ENCODE results near the gene MIB1.
"Not testable (repeated sequence)": the region's sequence is repeated elsewhere in the genome, so short reads cannot be mapped to it uniquely, and the experiment has no call there.

MIB1 gene

GRCh38 chr18:21727702-21728101 is 12.9 kb upstream of the MIB1 start:
- CTCF ChIA-PET = no interaction called here
- POLR2A ChIA-PET = interaction anchor here (1.2 kb wide), 1 partner anchor 13 kb away, joined by 4 read pairs; the partner anchor contains the start of gene MIB1
- DNase-seq (ENCODE audit: low read depth, low spot score) = no peak
- no peak for TF ChIP-seq CTCF (IDR thresholded peaks at IDR 0.05; ENCODE audit: insufficient read depth, low read length, missing control alignments)
- no peak overlapping the region for H3K4me3 ChIP-seq (ENCODE audit: low read depth, low read length)

GRCh38 chr18:21733011-21733410 is 7.6 kb upstream of the MIB1 start:
- POLR2A ChIA-PET = no interaction called here
- H3K4me3 ChIP-seq (ENCODE audit: low read depth, low read length) = no peak overlapping the region
- DNase-seq (ENCODE audit: low read depth, low spot score) = no peak
- CTCF ChIA-PET = no interaction called here
- no peak for TF ChIP-seq CTCF (IDR thresholded peaks at IDR 0.05; ENCODE audit: insufficient read depth, low read length, missing control alignments)

- DNase-seq (ENCODE audit: low read depth, low spot score) = no peak
- ChIA-PET CTCF (interaction anchor here (0.7 kb wide), 1 partner anchor 125 kb away, joined by 3 read pairs; no protein-coding TSS in a partner anchor), POLR2A (interaction anchor here (0.9 kb wide), 1 partner anchor 13 kb away, joined by 3 read pairs; no protein-coding TSS in a partner anchor)
- no peak for TF ChIP-seq CTCF (IDR thresholded peaks at IDR 0.05; ENCODE audit: insufficient read depth, low read length, missing control alignments)
- H3K4me3 ChIP-seq (ENCODE audit: low read depth, low read length) = no peak overlapping the region
Measured at GRCh38 chr18:21735452-21736015, 5.1 kb upstream of the MIB1 start.

- POLR2A ChIA-PET; DNase-seq (ENCODE audit: low read depth, low spot score); CTCF ChIA-PET; H3K4me3 ChIP-seq (ENCODE audit: low read depth, low read length): not testable (repeated sequence)
Measured at GRCh38 chr18:21736926-21737325, 3.7 kb upstream of the MIB1 start.

GRCh38 chr18:21739604-21740537 is 721 bp upstream of the MIB1 start:
- TF ChIP-seq CTCF (IDR thresholded peaks at IDR 0.05; ENCODE audit: insufficient read depth, low read length, missing control alignments) = no peak
- POLR2A ChIA-PET = interaction anchor here (0.5 to 1.5 kb wide), 6 partner anchors 12 to 191 kb away, joined by 3 to 4 read pairs (median 3); partner anchors contain the start of gene ESCO1
- CTCF ChIA-PET = interaction anchor here (1.4 kb wide), 1 partner anchor 139 kb away, joined by 3 read pairs; the partner anchor contains the start of gene ESCO1
- no peak for DNase-seq (ENCODE audit: low read depth, low spot score)
- peak overlapping the region; percentile 42 for H3K4me3 ChIP-seq (ENCODE audit: low read depth, low read length)

GRCh38 chr18:21741312-21741561 is 645 bp downstream of the MIB1 start:
- ChIA-PET CTCF (interaction anchor here (0.6 kb wide), 1 partner anchor 141 kb away, joined by 3 read pairs; the partner anchor contains the start of gene ESCO1), POLR2A (interaction anchor here (1.5 kb wide), 1 partner anchor 14 kb away, joined by 4 read pairs; no protein-coding TSS in a partner anchor)
- H3K4me3 ChIP-seq (ENCODE audit: low read depth, low read length) = peak overlapping the region; percentile 89
- no peak for DNase-seq (ENCODE audit: low read depth, low spot score)
- no peak for TF ChIP-seq CTCF (IDR thresholded peaks at IDR 0.05; ENCODE audit: insufficient read depth, low read length, missing control alignments)

All from AG04449 (cell line).